ENCODE results near the gene PLPP3. TPM values are rescaled to one million over a fixed set of nuclear protein-coding genes. Genes with fewer than 3 reads are reported as not detected.
A peak's percentile ranks its signal among the peaks of the same experiment; 100 is the strongest.

Gene PLPP3
- polyA plus RNA-seq, 4 donors = 1.6 to 71.6 (median 23.1) TPM

DNA sequence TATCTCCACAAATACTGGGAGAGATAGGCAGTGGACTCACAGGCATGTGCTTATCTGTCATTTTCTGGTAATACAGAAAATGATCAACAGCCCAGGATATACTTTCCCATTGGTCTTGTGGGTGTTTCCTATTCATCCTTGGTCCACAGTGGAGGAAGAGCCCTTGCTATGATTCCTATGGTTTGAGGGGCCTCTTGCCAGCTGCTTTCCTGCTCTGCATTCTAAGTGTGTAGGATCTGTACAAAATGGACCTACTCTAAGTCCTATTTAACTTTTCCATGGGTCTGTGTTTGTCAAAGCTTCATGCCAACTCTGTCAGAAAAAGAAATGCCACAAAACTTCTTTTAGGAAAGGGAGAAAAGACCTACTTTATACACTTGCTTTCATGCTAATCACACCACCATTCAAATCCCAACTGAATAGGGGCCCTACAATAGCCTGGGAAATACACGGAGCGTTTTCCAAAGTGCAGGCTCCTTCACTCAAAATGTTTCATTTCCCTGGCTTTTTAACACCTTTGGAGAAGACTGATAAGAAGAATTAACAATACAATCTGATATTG, 16.4 kb downstream of the PLPP3 start:
- Histone ChIP-seq H3K27me3 (ENCODE audit: control insufficient read depth in 3 of 3, insufficient read depth in 3 of 3, low read length in 3 of 3) (no peaks in the 10 kb centered on the region), H3K36me3 (ENCODE audit: control insufficient read depth in 3 of 3, insufficient read depth in 2 of 3, low read depth in 1 of 3, low read length in 3 of 3) (no peaks in the 10 kb centered on the region), H3K27ac (ENCODE audit: low read depth in 1 of 3, low read length in 2 of 3) (peak overlapping the region in 2 of 3 donors; percentile 60 to 87), H3K9me3 (ENCODE audit: control insufficient read depth in 2 of 2, insufficient read depth in 1 of 2, low read depth in 1 of 2, low read length in 1 of 2) (no peaks in the 10 kb centered on the region), H3K4me3 (ENCODE audit: low read depth in 1 of 3, low read length in 3 of 3) (no peak overlapping the region), H3K4me1 (ENCODE audit: control insufficient read depth in 3 of 3, insufficient read depth in 2 of 3, low read depth in 1 of 3, low read length in 2 of 3) (peaks cover 13 to 62% (median 14%) of the 10 kb centered on the region in 3 donors)
- DNase-seq (peak in 1 of 2 donors; percentile 46), FAIRE-seq (no peak)
- WGBS, 3 donors = 70 to 94% (median 73%) methylated on average over 2 of the region's 2 CpGs

DNA sequence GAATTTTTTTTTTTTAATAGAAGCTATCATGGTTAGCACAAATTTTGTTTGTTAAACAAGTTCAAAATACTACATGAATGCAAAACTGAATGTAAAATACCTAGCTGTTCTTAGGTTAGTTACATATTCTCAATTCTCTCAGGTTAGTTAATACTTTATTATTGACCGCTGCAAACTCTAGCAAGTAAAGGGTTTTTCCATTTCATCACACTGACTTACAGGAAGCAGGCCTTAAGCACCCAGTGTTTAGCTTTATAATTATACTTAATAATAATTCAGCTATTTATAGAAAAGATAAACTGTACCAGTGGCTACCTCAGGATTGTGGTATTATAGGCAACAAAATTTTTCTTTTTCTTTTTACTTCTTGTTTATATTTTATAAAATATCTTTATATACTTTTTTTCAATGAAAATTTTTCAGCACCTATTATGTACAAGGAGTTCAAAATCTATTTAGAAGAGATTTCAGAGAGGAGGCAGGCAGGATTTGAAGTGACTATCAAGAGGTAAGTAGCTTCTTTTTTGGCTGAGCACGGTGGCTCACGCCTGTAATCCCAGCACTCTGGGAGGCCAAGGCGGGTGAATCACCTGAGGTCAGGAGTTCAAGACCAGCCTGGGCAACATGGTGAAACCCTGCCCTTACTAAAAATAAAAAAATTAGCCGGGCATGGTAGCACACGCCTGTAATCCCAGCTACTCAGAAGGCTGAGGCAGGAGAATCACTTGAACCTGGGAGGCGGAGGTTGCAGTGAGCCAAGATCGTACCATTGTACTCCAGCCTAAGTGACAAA, 17.9 kb downstream of the PLPP3 start:
- peak overlapping the region in 1 of 3 donors; percentile 87 for H3K27ac ChIP-seq (ENCODE audit: low read depth in 1 of 3, low read length in 2 of 3)
- no peak overlapping the region for H3K4me3 ChIP-seq (ENCODE audit: low read depth in 1 of 3, low read length in 3 of 3)
- H3K27me3 ChIP-seq (ENCODE audit: control insufficient read depth in 3 of 3, insufficient read depth in 3 of 3, low read length in 3 of 3) = no peaks in the 10 kb centered on the region
- DNase-seq = no peak
- no peak for FAIRE-seq
- peaks cover 13 to 57% (median 14%) of the 10 kb centered on the region in 3 donors for H3K4me1 ChIP-seq (ENCODE audit: control insufficient read depth in 3 of 3, insufficient read depth in 2 of 3, low read depth in 1 of 3, low read length in 2 of 3)
- H3K9me3 ChIP-seq (ENCODE audit: control insufficient read depth in 2 of 2, insufficient read depth in 1 of 2, low read depth in 1 of 2, low read length in 1 of 2) = no peaks in the 10 kb centered on the region
- WGBS, 3 donors = 79 to 83% (median 79%) methylated on average over 8 of the region's 8 CpGs
- H3K36me3 ChIP-seq (ENCODE audit: control insufficient read depth in 3 of 3, insufficient read depth in 2 of 3, low read depth in 1 of 3, low read length in 3 of 3) = no peaks in the 10 kb centered on the region

DNA sequence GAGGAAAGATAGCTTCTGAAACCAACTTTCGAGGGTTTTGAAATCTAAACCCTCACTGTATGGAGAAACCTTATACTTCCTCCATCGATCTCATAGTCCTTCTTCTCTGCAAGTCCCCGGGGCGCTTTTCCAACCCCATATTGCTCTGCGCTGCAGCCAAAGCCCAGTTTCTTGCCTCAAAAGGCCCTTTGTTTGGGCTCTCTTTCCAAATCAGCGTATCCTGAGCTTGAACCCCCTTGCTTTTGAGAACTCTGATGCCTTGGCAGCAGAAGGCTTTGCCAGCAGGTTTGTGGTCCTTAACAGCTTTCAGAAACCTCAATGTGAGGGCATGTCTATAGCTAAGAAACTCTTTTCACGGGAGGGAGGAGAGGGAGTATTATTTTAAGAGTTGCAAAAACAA, 21.6 kb downstream of the PLPP3 start:
- no peak overlapping the region for H3K4me3 ChIP-seq (ENCODE audit: low read depth in 1 of 3, low read length in 3 of 3)
- peaks cover 5 to 26% (median 6%) of the 10 kb centered on the region in 3 donors for H3K4me1 ChIP-seq (ENCODE audit: control insufficient read depth in 3 of 3, insufficient read depth in 2 of 3, low read depth in 1 of 3, low read length in 2 of 3)
- H3K36me3 ChIP-seq (ENCODE audit: control insufficient read depth in 3 of 3, insufficient read depth in 2 of 3, low read depth in 1 of 3, low read length in 3 of 3) = peaks cover 0 to 5% (median 0%) of the 10 kb centered on the region in 3 donors
- H3K9me3 ChIP-seq (ENCODE audit: control insufficient read depth in 2 of 2, insufficient read depth in 1 of 2, low read depth in 1 of 2, low read length in 1 of 2) = no peaks in the 10 kb centered on the region
- no peak for DNase-seq
- no peaks in the 10 kb centered on the region for H3K27me3 ChIP-seq (ENCODE audit: control insufficient read depth in 3 of 3, insufficient read depth in 3 of 3, low read length in 3 of 3)
- 83 to 93% (median 87%) methylated on average over 7 of the region's 7 CpGs for WGBS, 3 donors
- FAIRE-seq = no peak
- H3K27ac ChIP-seq (ENCODE audit: low read depth in 1 of 3, low read length in 2 of 3) = no peak overlapping the region

DNA sequence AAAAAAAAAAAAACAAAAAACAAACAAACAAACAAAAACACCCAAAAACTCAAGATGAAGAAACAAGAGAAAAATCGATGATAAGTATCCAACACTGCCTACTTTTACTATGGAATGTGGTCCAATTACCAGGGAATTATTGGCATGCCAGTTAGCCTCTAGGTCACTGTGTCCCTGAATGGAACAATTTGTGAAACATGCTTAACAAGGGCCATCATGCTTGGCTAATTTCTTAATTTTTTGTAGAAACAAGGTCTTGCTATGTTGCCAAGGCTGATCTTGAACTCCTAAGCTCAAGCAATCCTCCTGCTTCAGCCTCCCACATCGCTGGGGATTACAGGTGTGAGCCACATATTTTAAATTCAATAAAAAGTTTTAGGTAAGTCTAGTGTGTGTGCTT, 23.9 kb downstream of the PLPP3 start:
- DNase-seq = no peak
- Histone ChIP-seq H3K27ac (ENCODE audit: low read depth in 1 of 3, low read length in 2 of 3) (no peak overlapping the region), H3K4me1 (ENCODE audit: control insufficient read depth in 3 of 3, insufficient read depth in 2 of 3, low read depth in 1 of 3, low read length in 2 of 3) (peaks cover 0 to 11% (median 7%) of the 10 kb centered on the region in 3 donors), H3K27me3 (ENCODE audit: control insufficient read depth in 3 of 3, insufficient read depth in 3 of 3, low read length in 3 of 3) (no peaks in the 10 kb centered on the region), H3K9me3 (ENCODE audit: control insufficient read depth in 2 of 2, insufficient read depth in 1 of 2, low read depth in 1 of 2, low read length in 1 of 2) (no peaks in the 10 kb centered on the region), H3K36me3 (ENCODE audit: control insufficient read depth in 3 of 3, insufficient read depth in 2 of 3, low read depth in 1 of 3, low read length in 3 of 3) (peaks cover 0 to 8% (median 0%) of the 10 kb centered on the region in 3 donors), H3K4me3 (ENCODE audit: low read depth in 1 of 3, low read length in 3 of 3) (no peak overlapping the region)
- 88 to 90% (median 89%) methylated on average over 2 of the region's 2 CpGs for WGBS, 3 donors
- FAIRE-seq = no peak

DNA sequence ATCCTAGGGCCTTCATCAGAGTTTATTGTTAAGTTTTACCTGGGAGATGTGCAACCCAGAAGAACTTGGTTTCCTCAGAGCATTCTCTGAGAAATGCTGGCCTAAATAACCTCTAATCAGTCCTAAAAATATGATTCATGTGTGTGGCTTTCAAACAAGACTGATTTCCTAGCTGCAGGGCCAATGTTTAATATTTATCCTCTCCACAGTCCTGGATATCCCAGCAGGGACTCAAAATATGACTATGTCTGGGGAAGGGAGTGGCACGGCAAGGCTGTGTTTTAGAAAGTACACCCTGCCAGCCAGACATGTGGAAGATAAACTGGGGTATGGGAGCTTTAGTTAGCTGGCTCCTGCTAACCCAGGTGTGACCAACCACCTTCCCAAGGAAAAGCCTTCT, 26.3 kb downstream of the PLPP3 start:
- no peaks in the 10 kb centered on the region for H3K9me3 ChIP-seq (ENCODE audit: control insufficient read depth in 2 of 2, insufficient read depth in 1 of 2, low read depth in 1 of 2, low read length in 1 of 2)
- H3K36me3 ChIP-seq (ENCODE audit: control insufficient read depth in 3 of 3, insufficient read depth in 2 of 3, low read depth in 1 of 3, low read length in 3 of 3) = peaks cover 0 to 14% (median 0%) of the 10 kb centered on the region in 3 donors
- no peak overlapping the region for H3K4me3 ChIP-seq (ENCODE audit: low read depth in 1 of 3, low read length in 3 of 3)
- H3K27ac ChIP-seq (ENCODE audit: low read depth in 1 of 3, low read length in 2 of 3) = no peak overlapping the region
- DNase-seq (no peak), FAIRE-seq (no peak)
- 40 to 89% (median 68%) methylated on average over 1 of the region's 1 CpG for WGBS, 3 donors
- H3K4me1 ChIP-seq (ENCODE audit: control insufficient read depth in 3 of 3, insufficient read depth in 2 of 3, low read depth in 1 of 3, low read length in 2 of 3) = peaks cover 2 to 10% (median 7%) of the 10 kb centered on the region in 3 donors
- no peaks in the 10 kb centered on the region for H3K27me3 ChIP-seq (ENCODE audit: control insufficient read depth in 3 of 3, insufficient read depth in 3 of 3, low read length in 3 of 3)

DNA sequence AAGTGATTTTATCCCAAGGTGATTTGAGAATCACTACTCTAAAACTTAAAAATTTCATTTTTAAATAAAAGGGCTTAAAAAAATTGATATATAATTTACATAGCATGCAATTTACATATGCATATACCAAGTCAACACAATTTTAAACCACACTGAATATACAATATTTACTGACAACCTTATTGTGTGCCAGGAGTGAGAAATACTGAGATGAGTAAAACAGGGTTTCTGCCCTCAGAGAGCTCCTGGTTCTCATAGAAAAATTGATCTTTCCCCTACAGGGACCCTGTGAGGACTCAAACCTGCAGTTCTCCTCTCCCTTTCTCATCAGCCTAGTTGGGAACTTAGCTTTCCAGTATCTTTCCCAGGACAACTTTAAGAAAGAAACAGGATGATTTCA, 27.0 kb downstream of the PLPP3 start:
- Histone ChIP-seq H3K36me3 (ENCODE audit: control insufficient read depth in 3 of 3, insufficient read depth in 2 of 3, low read depth in 1 of 3, low read length in 3 of 3) (peaks cover 0 to 14% (median 0%) of the 10 kb centered on the region in 3 donors), H3K4me3 (ENCODE audit: low read depth in 1 of 3, low read length in 3 of 3) (no peak overlapping the region), H3K4me1 (ENCODE audit: control insufficient read depth in 3 of 3, insufficient read depth in 2 of 3, low read depth in 1 of 3, low read length in 2 of 3) (peaks cover 2 to 14% (median 7%) of the 10 kb centered on the region in 3 donors), H3K27me3 (ENCODE audit: control insufficient read depth in 3 of 3, insufficient read depth in 3 of 3, low read length in 3 of 3) (no peaks in the 10 kb centered on the region), H3K9me3 (ENCODE audit: control insufficient read depth in 2 of 2, insufficient read depth in 1 of 2, low read depth in 1 of 2, low read length in 1 of 2) (no peaks in the 10 kb centered on the region), H3K27ac (ENCODE audit: low read depth in 1 of 3, low read length in 2 of 3) (no peak overlapping the region)
- FAIRE-seq (no peak), DNase-seq (no peak)

DNA sequence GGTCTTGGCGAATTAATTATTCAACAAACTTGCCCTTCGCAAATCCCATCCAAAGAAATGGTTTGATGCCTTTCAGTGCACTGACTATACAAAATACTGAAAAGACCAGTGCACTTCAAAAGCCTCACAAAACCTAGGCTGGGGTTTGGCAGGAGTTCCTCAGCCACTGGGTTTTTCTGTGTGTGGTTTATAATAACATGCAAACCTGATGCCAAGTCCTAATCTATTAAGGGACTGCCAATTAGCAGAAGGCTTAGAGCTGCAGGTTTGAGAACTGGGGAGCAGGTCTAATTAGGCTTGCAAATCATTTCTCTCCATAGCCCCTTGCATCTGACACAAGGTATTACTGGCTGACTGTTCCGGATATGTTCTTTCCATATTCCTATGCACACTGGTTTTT, 27.7 kb downstream of the PLPP3 start:
- Histone ChIP-seq H3K27me3 (ENCODE audit: control insufficient read depth in 3 of 3, insufficient read depth in 3 of 3, low read length in 3 of 3) (no peaks in the 10 kb centered on the region), H3K4me1 (ENCODE audit: control insufficient read depth in 3 of 3, insufficient read depth in 2 of 3, low read depth in 1 of 3, low read length in 2 of 3) (peaks cover 4 to 17% (median 7%) of the 10 kb centered on the region in 3 donors), H3K36me3 (ENCODE audit: control insufficient read depth in 3 of 3, insufficient read depth in 2 of 3, low read depth in 1 of 3, low read length in 3 of 3) (peaks cover 0 to 14% (median 0%) of the 10 kb centered on the region in 3 donors), H3K4me3 (ENCODE audit: low read depth in 1 of 3, low read length in 3 of 3) (no peak overlapping the region), H3K9me3 (ENCODE audit: control insufficient read depth in 2 of 2, insufficient read depth in 1 of 2, low read depth in 1 of 2, low read length in 1 of 2) (no peaks in the 10 kb centered on the region), H3K27ac (ENCODE audit: low read depth in 1 of 3, low read length in 2 of 3) (no peak overlapping the region)
- WGBS, 3 donors = 92 to 95% (median 95%) methylated on average over 3 of the region's 3 CpGs
- FAIRE-seq (no peak), DNase-seq (no peak)

DNA sequence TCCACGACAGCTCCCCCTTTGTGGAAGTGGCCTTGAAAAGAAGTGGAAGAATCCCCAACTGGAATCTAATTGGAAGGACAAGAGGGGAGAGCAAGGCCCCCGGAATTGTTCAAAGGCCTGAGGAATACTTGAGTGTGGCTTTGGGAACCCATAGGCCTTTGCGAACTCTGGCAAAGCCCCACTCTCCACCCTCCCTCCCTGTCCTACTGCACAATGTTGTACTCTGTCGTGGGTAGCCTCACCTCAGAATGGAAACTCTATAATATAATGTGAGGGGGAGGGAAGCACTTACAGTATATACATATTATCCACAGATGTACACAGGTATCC, 28.5 kb downstream of the PLPP3 start:
- peaks cover 4 to 22% (median 7%) of the 10 kb centered on the region in 3 donors for H3K4me1 ChIP-seq (ENCODE audit: control insufficient read depth in 3 of 3, insufficient read depth in 2 of 3, low read depth in 1 of 3, low read length in 2 of 3)
- H3K27me3 ChIP-seq (ENCODE audit: control insufficient read depth in 3 of 3, insufficient read depth in 3 of 3, low read length in 3 of 3) = no peaks in the 10 kb centered on the region
- 70 to 89% (median 83%) methylated on average over 4 of the region's 4 CpGs for WGBS, 3 donors
- H3K27ac ChIP-seq (ENCODE audit: low read depth in 1 of 3, low read length in 2 of 3) = no peak overlapping the region
- DNase-seq = no peak
- no peaks in the 10 kb centered on the region for H3K9me3 ChIP-seq (ENCODE audit: control insufficient read depth in 2 of 2, insufficient read depth in 1 of 2, low read depth in 1 of 2, low read length in 1 of 2)
- peaks cover 0 to 16% (median 0%) of the 10 kb centered on the region in 3 donors for H3K36me3 ChIP-seq (ENCODE audit: control insufficient read depth in 3 of 3, insufficient read depth in 2 of 3, low read depth in 1 of 3, low read length in 3 of 3)
- H3K4me3 ChIP-seq (ENCODE audit: low read depth in 1 of 3, low read length in 3 of 3) = no peak overlapping the region
- FAIRE-seq = no peak

Data from small intestine (tissue), 7 donors.